Activated CD4-positive, alpha-beta T cell treated with anti-CD3 and anti-CD28 coated beads for 1 hour (primary cell): ENCODE results near the gene TTC1.

Experiments
- DNase-seq: peaks from one replicate; pipeline ENCODE4 v3.0.0-alpha.2; 2020

The TTC1 gene

DNA sequence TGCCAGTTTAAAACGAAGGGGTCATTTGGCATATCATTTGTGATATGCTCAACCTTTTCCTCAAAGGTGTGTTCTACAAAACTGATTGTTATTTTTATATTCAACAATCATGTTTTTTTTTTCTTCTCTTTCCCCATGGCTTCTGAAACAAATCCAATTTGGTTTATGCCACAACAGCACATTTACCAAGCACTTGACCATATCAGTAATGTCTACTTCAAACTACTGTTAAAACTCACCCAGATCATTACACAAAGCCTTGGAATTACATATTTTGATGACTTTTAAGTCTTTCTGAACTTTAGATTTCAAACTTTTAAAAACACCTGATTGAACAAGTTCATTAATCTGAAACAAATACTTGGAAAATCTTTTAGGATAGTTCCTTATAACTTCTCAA is 81.1 kb downstream of the TTC1 start:
- no peak for DNase-seq

DNA sequence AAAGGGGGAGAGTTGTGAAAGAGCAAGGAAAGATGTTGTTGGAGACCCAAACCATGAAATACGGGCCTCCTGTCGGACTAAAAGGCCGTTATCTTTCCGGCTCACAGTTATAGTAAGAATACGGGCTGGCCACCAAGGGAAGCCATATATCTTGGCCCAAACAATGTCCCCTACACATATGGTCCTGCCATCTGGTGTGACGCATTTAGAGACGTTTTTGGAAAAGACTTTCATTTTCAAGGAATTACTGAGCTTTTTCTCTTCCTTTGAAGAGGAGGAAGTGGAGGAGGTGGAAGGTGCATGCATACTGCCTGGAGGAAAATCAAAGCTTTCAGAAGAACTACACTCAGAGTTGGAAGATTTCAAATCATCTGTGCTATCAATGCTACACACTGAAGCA is 83.6 kb downstream of the TTC1 start:
- DNase-seq: no peak

DNA sequence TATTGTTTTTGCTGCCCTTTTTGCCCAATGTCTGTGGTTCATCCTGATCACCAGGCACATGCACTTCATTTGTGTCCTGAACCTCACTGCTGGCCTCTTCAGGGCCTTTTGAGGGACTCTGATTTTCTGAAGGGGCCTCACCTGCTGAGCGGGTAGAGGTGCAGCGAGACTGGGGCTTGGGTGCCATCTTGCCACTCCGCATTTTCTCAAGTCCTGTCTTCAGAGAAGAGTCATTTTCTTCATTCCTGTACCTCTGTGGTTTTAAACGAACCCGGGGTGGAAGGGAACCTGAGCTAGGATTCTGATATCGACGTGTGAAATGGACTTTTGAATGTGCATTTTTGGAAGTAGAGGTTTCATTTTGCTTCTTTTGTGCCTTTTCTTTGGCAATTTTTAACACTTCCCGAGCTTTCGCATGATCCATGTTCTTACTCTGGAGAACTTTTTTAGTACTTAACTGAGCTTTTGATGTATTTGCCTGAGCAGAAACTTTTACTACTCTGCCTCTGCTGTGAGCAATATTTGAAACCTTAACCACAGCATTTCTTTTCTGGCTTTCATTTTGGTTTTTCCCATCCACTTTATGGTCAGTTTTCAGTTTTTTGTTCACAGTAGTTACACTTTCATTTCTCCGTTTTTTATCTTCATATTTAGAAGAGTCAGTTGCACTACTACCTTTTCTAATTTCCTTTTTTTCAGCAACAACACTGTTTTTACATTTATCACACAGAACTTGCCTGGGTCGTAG is 84.2 kb downstream of the TTC1 start:
- no peak for DNase-seq

DNA sequence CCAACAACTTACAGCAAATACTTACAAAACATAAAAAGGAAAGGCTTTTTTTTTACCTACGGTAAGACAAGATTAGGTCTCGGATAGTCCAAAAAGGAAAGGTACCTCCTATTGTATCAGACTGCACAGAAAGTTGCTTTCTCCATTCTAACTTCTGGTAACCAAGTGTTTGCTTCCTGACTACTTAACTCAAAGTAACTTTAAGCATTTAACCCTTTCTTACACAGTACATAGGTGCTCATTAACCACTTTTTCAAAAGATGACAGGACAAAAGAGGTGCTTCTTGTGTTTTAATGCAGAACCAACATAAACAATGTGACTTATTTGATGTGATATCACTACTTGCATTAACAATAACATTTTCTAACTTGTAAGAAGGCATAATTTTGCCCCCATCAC is 87.2 kb downstream of the TTC1 start:
- DNase-seq: no peak

DNA sequence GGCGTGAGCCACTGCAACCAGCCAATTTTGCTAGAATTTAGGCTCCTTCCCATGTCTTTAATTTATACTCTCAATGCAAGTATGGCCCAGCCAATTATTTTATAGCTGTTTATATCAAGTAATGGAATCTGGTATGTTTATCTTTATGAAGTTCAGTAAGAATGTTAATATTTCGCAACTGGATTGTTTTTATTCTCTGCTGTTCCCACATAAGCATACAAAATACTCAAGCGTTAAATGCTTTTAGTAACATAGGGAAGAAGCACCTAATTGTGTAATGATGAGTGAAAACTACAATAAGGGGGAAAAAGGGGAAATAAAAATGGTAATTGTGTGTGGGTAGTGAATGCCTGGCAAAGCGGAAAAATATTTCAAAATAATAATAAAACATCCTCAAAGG is 89.1 kb downstream of the TTC1 start:
- DNase-seq: no peak

DNA sequence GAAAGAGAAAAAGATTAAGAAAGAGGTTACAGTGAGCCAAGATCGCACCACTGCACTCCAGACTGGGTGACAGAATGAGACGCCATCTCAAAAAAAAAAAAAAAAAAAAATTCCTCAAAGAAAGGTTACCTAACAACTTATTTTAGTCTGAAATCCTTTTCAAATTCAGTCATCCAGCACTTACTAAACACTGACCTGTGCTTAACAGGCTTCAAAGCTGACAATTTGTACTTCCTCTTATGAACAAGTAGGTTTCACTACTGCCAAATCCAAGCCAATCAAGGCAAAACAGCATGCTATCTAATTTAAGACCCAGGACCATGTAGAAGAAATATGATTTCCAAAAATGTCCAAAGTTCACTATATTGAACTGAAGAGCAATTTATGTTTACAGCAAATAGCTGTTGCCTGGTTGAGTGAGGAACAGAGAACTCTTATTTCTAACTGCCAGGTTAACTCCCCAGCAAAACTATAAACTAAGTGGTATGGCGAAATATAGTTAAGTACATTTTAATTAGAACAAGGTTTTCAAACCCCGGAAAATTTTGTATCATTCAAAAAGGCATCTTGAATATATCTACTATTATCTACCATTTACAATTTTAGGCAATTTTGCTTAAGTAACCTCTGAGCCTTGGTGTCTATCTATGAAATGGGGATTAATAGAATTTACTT is 96.9 kb downstream of the TTC1 start:
- DNase-seq: no peak

DNA sequence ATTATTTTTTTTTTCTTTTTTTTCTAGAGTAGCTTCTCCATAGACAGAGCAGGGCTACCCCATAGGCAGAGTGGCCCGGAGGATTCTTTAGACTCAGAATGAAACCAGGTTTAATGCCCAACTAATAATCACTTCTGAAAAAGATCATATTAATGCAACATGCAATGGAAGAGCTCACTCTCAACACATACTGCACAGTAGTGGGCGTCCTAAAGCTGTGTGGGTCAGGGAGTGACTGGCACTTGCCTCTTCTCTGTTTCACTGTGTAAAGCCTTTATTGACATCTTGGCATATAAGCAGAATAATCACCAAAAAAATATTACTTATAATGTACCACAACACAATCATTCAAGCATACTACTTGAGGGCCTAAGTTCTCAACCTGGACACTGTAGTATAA is 99.2 kb downstream of the TTC1 start:
- no peak for DNase-seq
